K562 (cell line): ENCODE data around the gene PARD3B. TPM values are rescaled to one million over a fixed set of nuclear protein-coding genes. Genes with fewer than 3 reads are reported as not detected.

ENCODE experiments used
- ATAC-seq: fragments of 200-7000 bp; cut with Tn5 transposase; 3 replicates; pipeline ENCODE4 v1.9.1; 2020; ENCODE audit warnings: moderate library complexity
- BruUV-seq: library from RNA; stranded (reverse); fragments of 400-500 nt; replicated peaks from 2 replicates; lab custom pipeline; 2021; lab: Mats Ljungman, UMichigan
- CTCF ChIA-PET: fragments of 300-600 bp; formaldehyde crosslinking; extraction: SDS; loops from one replicate; lab custom pipeline; 2021; ENCODE audit warnings: low intra/inter-chr PET ratio; lab: Yijun Ruan, JAX
- POLR2A ChIA-PET: fragments of 300-600, 350-650 bp; sonication (Branson Sonifier 250); formaldehyde crosslinking; extraction: SDS; loops from one replicate; lab custom pipeline; 2021; ENCODE audit warnings: antibody characterized with exemption, inconsistent platforms; lab: Yijun Ruan, JAX
- DNase-seq, 4 experiments: peaks; one replicate each; pipeline versions ENCODE4 v3.0.0 to v3.0.0-alpha.2; 2011 to 2018; ENCODE audit warnings: low spot score in 3 of 4, mixed read lengths in 3 of 4; ENCODE audit errors: extremely low read depth in 1 of 4
- FAIRE-seq: peaks from 2 replicates; lab custom pipeline; 2011; peaks lifted over from hg19 to GRCh38; lab: Jason Lieb, UNC
- H2AFZ ChIP-seq: 2 replicates; pipeline ENCODE4 v1.6.0; 2011; ENCODE audit warnings: low read depth, low read length, control low read depth, inconsistent platforms
- H3K27ac ChIP-seq: fragments of 200-600 bp; 3 replicates; pipeline ENCODE4 v1.8.0; 2011; ENCODE audit warnings: low read depth, mild to moderate bottlenecking, control low read depth, inconsistent platforms, low read length, moderate library complexity, mixed read lengths; ENCODE audit errors: extremely low read depth
- H3K27me3 ChIP-seq, 2 experiments: fragments of 300-600 bp in 1 of 2; 2 replicates in 1 of 2; 3 replicates in 1 of 2; pipeline versions ENCODE4 v1.6.0 to v1.8.0; 2011; ENCODE audit warnings: inconsistent platforms in 2 of 2, low read length in 2 of 2, mild to moderate bottlenecking in 1 of 2, mixed read lengths in 1 of 2, moderate library complexity in 1 of 2; ENCODE audit not compliant: control insufficient read depth in 2 of 2, insufficient read depth in 2 of 2
- H3K36me3 ChIP-seq: fragments of 300-600 bp; 3 replicates; pipeline ENCODE4 v1.8.0; 2011; ENCODE audit warnings: mild to moderate bottlenecking, low read length, inconsistent platforms; ENCODE audit not compliant: control insufficient read depth, insufficient read depth
- H3K4me1 ChIP-seq, 2 experiments: fragments of 200-600 bp in 1 of 2; replicated peaks in 1 of 2; 2 replicates in 1 of 2; 3 replicates in 1 of 2; pipeline versions ENCODE4 v1.5.1 to v1.8.0; 2011; ENCODE audit warnings: inconsistent platforms in 2 of 2, low read length in 2 of 2, mild to moderate bottlenecking in 1 of 2, mixed read lengths in 1 of 2, moderate library complexity in 1 of 2; ENCODE audit not compliant: control insufficient read depth in 2 of 2, insufficient read depth in 2 of 2
- H3K4me2 ChIP-seq: 2 replicates; pipeline ENCODE4 v1.6.1; 2011; ENCODE audit warnings: low read length, control low read depth, inconsistent platforms, mixed read lengths; ENCODE audit not compliant: insufficient read depth
- H3K4me3 ChIP-seq: fragments of 200-600 bp; sonication (generic), shearing (Covaris generic); 2 replicates; pipeline ENCODE4 v1.5.1; 2016; ENCODE audit warnings: control low read depth, inconsistent platforms
- H3K79me2 ChIP-seq: fragments of 200-600 bp; 3 replicates; pipeline ENCODE4 v1.8.0; 2011; ENCODE audit warnings: low read length, inconsistent platforms; ENCODE audit not compliant: control insufficient read depth, insufficient read depth
- H3K9ac ChIP-seq, 2 experiments: 2 replicates each; pipeline versions ENCODE4 v1.6.0 to v1.6.1; 2011; ENCODE audit warnings: low read depth in 2 of 2, low read length in 2 of 2, control low read depth in 1 of 2, inconsistent platforms in 1 of 2, mild to moderate bottlenecking in 1 of 2, mixed read lengths in 1 of 2; ENCODE audit not compliant: insufficient read depth in 1 of 2
- H3K9me1 ChIP-seq: one replicate; pipeline ENCODE4 v1.6.0; 2011; ENCODE audit warnings: inconsistent platforms, mild to moderate bottlenecking, low read length, moderate library complexity; ENCODE audit not compliant: control insufficient read depth, insufficient read depth
- H3K9me3 ChIP-seq: replicated peaks from 2 replicates; pipeline ENCODE4 v1.5.1; 2011; ENCODE audit warnings: low read depth, low read length, inconsistent platforms; ENCODE audit not compliant: control insufficient read depth, insufficient read depth
- H4K20me1 ChIP-seq: replicated peaks from 2 replicates; pipeline ENCODE4 v1.6.1; 2011; ENCODE audit warnings: low read length, inconsistent platforms, mixed read lengths; ENCODE audit not compliant: control insufficient read depth, insufficient read depth
- ARID2 ChIP-seq: fragments of 450-650 bp; IDR thresholded peaks from 2 replicates; pipeline ENCODE4 v1.6.1; 2017; ENCODE audit warnings: antibody characterized with exemption, mild to moderate bottlenecking
- ARNT ChIP-seq, 2 experiments: fragments of 450-650 bp; IDR thresholded peaks; 2 replicates each; pipeline ENCODE4 v1.6.1; 2016; ENCODE audit warnings: mild to moderate bottlenecking in 1 of 2
- MLLT1 ChIP-seq, 2 experiments: fragments of 450-650 bp; IDR thresholded peaks; 2 replicates each; pipeline ENCODE4 v1.6.1; 2016
- SOX6 ChIP-seq: fragments of 450-650 bp; IDR thresholded peaks from 2 replicates; pipeline ENCODE4 v1.6.1; 2014; ENCODE audit warnings: mild to moderate bottlenecking
- ZNF444 ChIP-seq: fragments of 250-450 bp; sonication (Bioruptor Pico); IDR thresholded peaks from 2 replicates; pipeline ENCODE4 v1.4.0; 2020; ENCODE audit warnings: mild to moderate bottlenecking, moderate library complexity
- WGBS: fragments of 100-300 bp; shearing (Covaris generic); methylation state at CpG from one replicate; pipeline ENCODE4 v1.1.6; 2016; ENCODE audit warnings: low coverage, mixed read lengths; ENCODE audit not compliant: insufficient coverage; ENCODE audit errors: missing lambda C conversion rate; 5-methylcytosine and 5-hydroxymethylcytosine counted together
- in situ Hi-C: fragments of 300-500 bp; cut with MboI; formaldehyde crosslinking; loops from 4 replicates; pipeline ENCODE4 v1.15.0; 2018; ENCODE audit warnings: inconsistent platforms, mixed read lengths
- intact Hi-C: fragments of 100-400 bp; cut with micrococcal nuclease; formaldehyde crosslinking; loops from 2 replicates; pipeline ENCODE4 v1.14.2; 2022
- polyA plus RNA-seq, 8 experiments: library from polyadenylated mRNA; depleted of rRNA in 4 of 8; stranded (reverse) in 5 of 8; unstranded in 3 of 8; fragments of >200 nt; fragmentation: Nextera tagmentation in 2 of 8; fragmentation: Illumina TruSeq in 1 of 8; extraction: Ambion mirVana in 2 of 8; extraction: Trizol in 1 of 8; gene quantifications; 2 replicates each; pipeline versions ENCODE4 v1.2.1 to v1.2.3, GENCODE V29; 2011 to 2014; ENCODE audit warnings: inconsistent platforms in 1 of 8, missing spikeins in 1 of 8
- total RNA-seq, 7 experiments: library from RNA; depleted of rRNA in 6 of 7; stranded (reverse); fragments of >200 nt in 6 of 7; fragmentation: Illumina TruSeq in 2 of 7; extraction: Trizol in 2 of 7; gene quantifications; 2 replicates each; pipeline versions ENCODE4 v1.2.1 to v1.2.3, GENCODE V29; 2011 to 2021; ENCODE audit warnings: low replicate concordance in 1 of 7

PARD3B gene
- total and polyA plus RNA-seq, 9 of the 15 experiments (the other 6 are each of a cell fraction or from before 2014, with no cell fraction given): 0.15 to 3.0 (median 1.1) TPM

- H2AFZ ChIP-seq: no peak overlapping the region
- H3K4me3 ChIP-seq: no peak overlapping the region
- H4K20me1 ChIP-seq: no peaks in the 10 kb centered on the region
- no peaks in the 10 kb centered on the region; a peak in 1 of 5 replicates for H3K27me3 ChIP-seq
- H3K9me3 ChIP-seq: no peaks in the 10 kb centered on the region
- H3K36me3 ChIP-seq: no peaks in the 10 kb centered on the region
- no peak for ATAC-seq
- H3K27ac ChIP-seq: no peak overlapping the region
- H3K79me2 ChIP-seq: no peaks in the 10 kb centered on the region
- FAIRE-seq: no peak
- in situ Hi-C loops: no loop called here
- no peak overlapping the region for H3K4me2 ChIP-seq
- POLR2A ChIA-PET: interaction anchor here (0.7 kb wide), 1 partner anchor 692 kb away, joined by 3 read pairs; no protein-coding TSS in a partner anchor
- TF ChIP-seq SOX6: no peak
- TF ChIP-seq ARID2: no peak
- TF ChIP-seq ZNF444 (CRISPR knock-in tag): no peak
- TF ChIP-seq MLLT1 (IDR thresholded peaks at IDR 0.05): no peak
- TF ChIP-seq ARNT (IDR thresholded peaks at IDR 0.05): no peak
- TF ChIP-seq, all 486 proteins: peak for 0
- WGBS: 0% methylated on average over 4 of the region's 4 CpGs
- DNase-seq: no peak
- CTCF ChIA-PET: interaction anchor here (0.5 kb wide), 1 partner anchor 1268 kb away, joined by 3 read pairs; no protein-coding TSS in a partner anchor
- Histone ChIP-seq H3K4me1 (no peaks in the 10 kb centered on the region), H3K9ac (no peak overlapping the region), H3K9me1 (no peaks in the 10 kb centered on the region)
- intact Hi-C loops: no loop called here
- no TSS peak for BruUV-seq
Observed at GRCh38 chr2:205557873-205558272, 1012.6 kb downstream of the PARD3B start.
